ENCODE results near the gene PAK1IP1.

- TF ChIP-seq CTCF (IDR thresholded peaks at IDR 0.05; ENCODE audit: low read depth, low read length, poor library complexity, severe bottlenecking) (no peak), EZH2phosphoT487 (IDR thresholded peaks at IDR 0.05; ENCODE audit: borderline replicate concordance, low read length) (no peak)
Measured at GRCh38 chr6:10695086-10695657, 400 bp downstream of the PAK1IP1 start.
